ENCODE measurements around the gene DPAGT1.

The DPAGT1 gene

GRCh38 chr11:119117004-119117706 is 15.5 kb upstream of the DPAGT1 start:
- POLR2A ChIA-PET = interaction anchor here (0.6 kb wide), 1 partner anchor 28 kb away, joined by 4 read pairs; no protein-coding TSS in a partner anchor
- no peaks in the 10 kb centered on the region; the same call in 1 of the 2 replicates for H3K4me1 ChIP-seq (ENCODE audit: control insufficient read depth, insufficient read depth, low read length)
- H3K9me3 ChIP-seq (ENCODE audit: control insufficient read depth, insufficient read depth, low read depth, low read length) = no peaks in the 10 kb centered on the region
- H3K27ac ChIP-seq (ENCODE audit: extremely low read depth, low read depth, low read length) = no peak overlapping the region
- TF ChIP-seq ZNF211 (tag by site-specific recombination; IDR thresholded peaks at IDR 0.05; ENCODE audit: low read depth) (no peak), ZNF404 (tag by site-specific recombination; IDR thresholded peaks at IDR 0.05) (no peak), ZNF704 (tag by site-specific recombination; IDR thresholded peaks at IDR 0.05) (no peak), ZNF24 (tag by site-specific recombination; IDR thresholded peaks at IDR 0.05) (no peak), HIC1 (tag by site-specific recombination; IDR thresholded peaks at IDR 0.05) (no peak), GLI4 (tag by site-specific recombination; IDR thresholded peaks at IDR 0.05) (no peak), ZNF354C (tag by site-specific recombination; IDR thresholded peaks at IDR 0.05; ENCODE audit: borderline replicate concordance, low read depth) (no peak), PRDM6 (tag by site-specific recombination; IDR thresholded peaks at IDR 0.05) (no peak), SP2 (tag by site-specific recombination; IDR thresholded peaks at IDR 0.05) (no peak), ZBTB21 (tag by site-specific recombination; IDR thresholded peaks at IDR 0.05) (no peak), ZSCAN18 (tag by site-specific recombination; IDR thresholded peaks at IDR 0.05) (no peak), ZNF777 (tag by site-specific recombination; IDR thresholded peaks at IDR 0.05; ENCODE audit: borderline replicate concordance) (no peak), ZNF843 (tag by site-specific recombination; IDR thresholded peaks at IDR 0.05) (no peak)
- no peak overlapping the region for H3K4me3 ChIP-seq (ENCODE audit: low read depth, low read length)
- H3K36me3 ChIP-seq (ENCODE audit: control insufficient read depth in 2 of 2, insufficient read depth in 1 of 2, low read length in 2 of 2) = peaks cover 0 to 50% of the 10 kb centered on the region in 2 experiments; a peak in 1 of 3 replicates
- CTCF ChIA-PET = no interaction called here

- H3K36me3 ChIP-seq (ENCODE audit: control insufficient read depth in 2 of 2, insufficient read depth in 1 of 2, low read length in 2 of 2) = peaks cover 0 to 55% of the 10 kb centered on the region in 2 experiments; a peak in 1 of 3 replicates
- no peak for TF ChIP-seq PRDM4 (tag by site-specific recombination; IDR thresholded peaks at IDR 0.05)
- no peak for TF ChIP-seq ZNF610 (tag by site-specific recombination; IDR thresholded peaks at IDR 0.05; ENCODE audit: borderline replicate concordance)
- TF ChIP-seq ZBTB21 (tag by site-specific recombination; IDR thresholded peaks at IDR 0.05) = no peak
- no peak for TF ChIP-seq ZNF146 (tag by site-specific recombination; IDR thresholded peaks at IDR 0.05)
- no peak for TF ChIP-seq ZFP69B (tag by site-specific recombination; IDR thresholded peaks at IDR 0.05)
- no peak for TF ChIP-seq ZBTB6 (tag by site-specific recombination; IDR thresholded peaks at IDR 0.05)
- TF ChIP-seq KLF16 (tag by site-specific recombination; IDR thresholded peaks at IDR 0.05) = no peak
- no peak for TF ChIP-seq HOXD13 (CRISPR knock-in tag; IDR thresholded peaks at IDR 0.05; ENCODE audit: borderline replicate concordance)
- H3K4me3 ChIP-seq (ENCODE audit: low read depth, low read length) = no peak overlapping the region
- no peaks in the 10 kb centered on the region for H3K4me1 ChIP-seq (ENCODE audit: control insufficient read depth, insufficient read depth, low read length)
- ChIA-PET POLR2A (interaction anchor here (0.6 kb wide), 1 partner anchor 28 kb away, joined by 4 read pairs; no protein-coding TSS in a partner anchor), CTCF (no interaction called here)
- no peak overlapping the region for H3K27ac ChIP-seq (ENCODE audit: extremely low read depth, low read depth, low read length)
- H3K9me3 ChIP-seq (ENCODE audit: control insufficient read depth, insufficient read depth, low read depth, low read length) = no peaks in the 10 kb centered on the region
These were observed 14.9 kb upstream of the DPAGT1 start for GRCh38 chr11:119116601-119117000.
